Immature natural killer cell (primary cell): Measurements from ENCODE around the gene UBN1. TPM values are rescaled to one million over a fixed set of nuclear protein-coding genes. Genes with fewer than 3 reads are reported as not detected.

Source experiments
- DNase-seq, 3 donors: peaks; one replicate each; pipeline ENCODE4 v3.0.0; 2022; ENCODE audit warnings: mixed read lengths in 1 of 3
- H3K27ac Mint-ChIP-seq, 6 donors: one replicate each; pipeline ENCODE4 v1.8.0; 2020; ENCODE audit warnings: mixed read lengths in 6 of 6, mild to moderate bottlenecking in 5 of 6, inconsistent platforms in 4 of 6, moderate library complexity in 3 of 6
- H3K27me3 Mint-ChIP-seq, 3 donors: one replicate each; pipeline ENCODE4 v1.8.0; 2020 to 2021; ENCODE audit warnings: low read depth in 3 of 3, mild to moderate bottlenecking in 3 of 3, mixed read lengths in 3 of 3, moderate library complexity in 3 of 3, inconsistent platforms in 1 of 3
- H3K36me3 Mint-ChIP-seq, 3 donors: one replicate each; pipeline ENCODE4 v1.8.0; 2020; ENCODE audit warnings: mixed read lengths in 3 of 3, inconsistent platforms in 2 of 3, mild to moderate bottlenecking in 2 of 3
- H3K4me1 Mint-ChIP-seq, 2 donors: one replicate each; pipeline ENCODE4 v1.8.0; 2020; ENCODE audit warnings: inconsistent platforms in 2 of 2, mild to moderate bottlenecking in 2 of 2, mixed read lengths in 2 of 2, moderate library complexity in 1 of 2
- H3K4me3 Mint-ChIP-seq, 5 donors: one replicate each; pipeline ENCODE4 v1.8.0; 2020; ENCODE audit warnings: mild to moderate bottlenecking in 5 of 5, mixed read lengths in 5 of 5, inconsistent platforms in 3 of 5, moderate library complexity in 3 of 5
- H3K9me3 Mint-ChIP-seq, 6 donors: one replicate each; pipeline ENCODE4 v1.8.0; 2020; ENCODE audit warnings: mild to moderate bottlenecking in 6 of 6, mixed read lengths in 6 of 6, inconsistent platforms in 4 of 6, moderate library complexity in 3 of 6
- polyA plus RNA-seq, 3 donors: library from polyadenylated mRNA; unstranded; fragments of 300-500 nt; fragmentation: Illumina TruSeq; gene quantifications; one replicate each; pipeline ENCODE4 v1.2.3, GENCODE V29; 2021

UBN1 gene
- polyA plus RNA-seq, 3 donors from 2014 or later: 2.8 to 30.7 (median 13.9) TPM

DNA sequence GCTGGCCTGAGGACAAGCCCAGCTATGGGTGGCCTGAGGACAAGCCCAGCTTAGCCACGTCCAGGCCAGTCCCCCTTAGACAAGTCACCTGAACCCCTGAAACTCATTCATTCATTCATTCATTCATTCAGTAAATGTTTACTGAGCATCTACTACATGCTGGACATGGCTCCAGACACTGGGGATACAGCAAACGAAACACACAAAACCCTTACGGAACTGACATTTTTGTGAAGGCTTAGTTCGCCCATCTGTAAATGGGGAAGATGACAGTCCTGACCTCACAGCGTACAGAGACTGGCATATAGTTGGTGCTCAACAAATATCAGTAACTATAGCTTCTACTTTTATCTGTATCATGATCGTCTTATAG is 52.2 kb downstream of the UBN1 start:
- Mint-ChIP-seq H3K9me3 (no peaks in the 10 kb centered on the region), H3K36me3 (no peaks in the 10 kb centered on the region), H3K27ac (no peak overlapping the region), H3K4me3 (no peak overlapping the region), H3K27me3 (peaks cover 0 to 14% (median 5%) of the 10 kb centered on the region in 3 donors), H3K4me1 (no peaks in the 10 kb centered on the region)
- no peak for DNase-seq

DNA sequence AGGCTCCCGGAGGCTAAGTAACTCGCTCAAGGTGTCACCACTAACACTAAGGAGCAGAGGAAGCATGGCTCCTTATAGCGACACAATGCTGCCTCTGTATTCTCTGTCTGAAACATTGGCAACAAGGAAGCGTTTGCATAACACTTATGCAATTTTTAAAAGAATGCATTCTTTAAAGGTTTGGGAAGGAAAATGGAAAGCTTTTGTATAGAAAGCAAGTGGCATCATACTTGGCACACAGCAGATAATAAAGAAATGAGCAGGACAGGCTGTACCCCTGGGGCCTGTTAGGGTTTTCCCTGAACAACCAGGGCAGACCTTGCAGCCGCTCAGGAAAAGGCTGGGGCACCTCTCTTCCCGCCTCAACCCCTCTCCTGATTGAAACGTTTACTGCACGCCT is 52.8 kb downstream of the UBN1 start:
- no peak overlapping the region for H3K27ac Mint-ChIP-seq
- no peaks in the 10 kb centered on the region for H3K36me3 Mint-ChIP-seq
- no peaks in the 10 kb centered on the region for H3K4me1 Mint-ChIP-seq
- no peaks in the 10 kb centered on the region for H3K9me3 Mint-ChIP-seq
- H3K27me3 Mint-ChIP-seq: peaks cover 3 to 14% (median 5%) of the 10 kb centered on the region in 3 donors
- H3K4me3 Mint-ChIP-seq: no peak overlapping the region
- DNase-seq: no peak

DNA sequence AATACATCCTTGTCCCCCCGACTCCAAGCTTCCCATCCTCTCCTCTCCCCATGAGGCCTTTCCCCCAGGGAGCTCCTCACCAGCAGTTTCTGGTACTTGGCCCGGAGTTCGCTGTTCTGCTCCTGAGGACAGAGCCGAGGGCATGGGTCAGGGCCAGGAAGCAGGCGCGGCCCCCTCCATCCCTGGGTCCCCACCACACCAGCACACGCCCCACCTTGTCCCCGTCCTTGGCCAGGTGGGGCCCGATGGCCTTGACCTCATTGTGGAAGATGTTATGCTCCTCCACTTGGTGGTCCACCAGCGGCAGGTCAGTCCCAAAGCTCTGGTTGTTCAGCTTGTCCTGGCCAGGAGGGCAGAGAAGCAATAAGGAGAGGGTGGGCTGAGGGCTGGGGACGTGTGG is 53.5 kb downstream of the UBN1 start:
- Mint-ChIP-seq H3K27ac (peak overlapping the region in 1 of 6 donors; percentile 69), H3K9me3 (no peaks in the 10 kb centered on the region), H3K36me3 (no peaks in the 10 kb centered on the region), H3K4me3 (no peak overlapping the region), H3K4me1 (no peaks in the 10 kb centered on the region), H3K27me3 (peaks cover 4 to 19% (median 5%) of the 10 kb centered on the region in 3 donors)
- DNase-seq: no peak

DNA sequence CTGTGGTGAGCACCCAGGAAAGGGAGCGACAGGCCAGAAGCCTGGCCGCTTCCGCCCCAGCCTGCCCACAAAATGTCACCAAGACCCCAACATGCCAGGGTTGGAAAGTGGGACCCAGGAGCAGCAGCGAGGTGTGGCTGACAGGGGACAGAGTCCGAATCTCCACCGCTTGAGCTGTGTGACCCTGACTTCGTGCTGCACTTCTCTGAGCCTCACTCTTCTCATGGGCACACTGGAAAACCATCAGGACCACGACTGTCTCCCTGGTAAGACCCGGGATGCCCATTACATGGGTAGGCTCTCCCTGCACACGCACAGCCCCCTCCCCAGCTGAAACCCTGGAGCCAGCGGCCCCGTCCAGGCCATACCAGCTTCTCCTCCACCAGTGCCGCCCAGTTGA is 54.8 kb downstream of the UBN1 start:
- H3K36me3 Mint-ChIP-seq: no peaks in the 10 kb centered on the region
- DNase-seq: no peak
- no peak overlapping the region for H3K4me3 Mint-ChIP-seq

DNA sequence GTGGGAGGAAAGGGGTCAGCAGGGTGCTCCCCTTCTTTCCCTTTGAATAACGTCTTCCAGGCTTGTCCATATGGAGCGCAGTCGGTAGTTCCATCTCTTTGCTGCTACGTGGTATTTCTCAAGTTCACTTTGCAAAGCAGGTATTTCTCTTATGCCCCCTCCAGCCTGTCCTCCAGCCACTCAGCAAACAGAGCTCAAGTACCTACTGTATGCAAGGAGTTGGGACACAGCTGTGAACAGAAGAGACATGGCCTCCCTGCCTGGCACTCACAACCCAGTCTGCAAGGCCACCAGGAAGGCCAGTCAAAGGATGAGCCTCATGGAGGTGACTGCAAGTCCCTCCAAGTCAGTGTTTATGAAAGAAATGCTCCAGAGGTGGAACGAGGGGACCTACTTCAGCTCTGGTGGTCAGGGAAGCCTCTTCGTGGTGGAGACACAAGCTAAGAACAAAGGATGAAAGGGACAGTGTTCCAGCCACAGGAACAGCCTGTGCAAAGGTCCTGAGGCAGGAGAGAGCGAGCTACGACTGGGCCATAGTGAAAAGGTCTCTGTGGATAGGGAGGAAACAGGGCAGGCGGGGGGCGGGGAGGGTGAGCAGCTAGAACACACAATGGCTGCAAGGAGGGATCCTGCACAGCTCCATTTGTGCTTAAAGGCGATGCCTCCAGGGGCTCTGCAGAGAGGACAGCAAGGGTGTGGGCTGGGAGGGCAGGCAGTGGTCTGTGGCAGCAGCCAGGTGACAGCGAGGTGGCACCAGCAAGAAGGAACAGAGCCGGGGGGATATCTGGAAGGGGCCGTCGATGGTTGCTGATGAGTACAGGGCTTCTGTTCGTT is 57.0 kb downstream of the UBN1 start:
- no peak overlapping the region for H3K4me3 Mint-ChIP-seq
- no peaks in the 10 kb centered on the region for H3K36me3 Mint-ChIP-seq
- no peaks in the 10 kb centered on the region for H3K4me1 Mint-ChIP-seq
- no peaks in the 10 kb centered on the region for H3K9me3 Mint-ChIP-seq
- no peak for DNase-seq
- H3K27ac Mint-ChIP-seq: no peak overlapping the region
- peaks cover 6 to 11% (median 7%) of the 10 kb centered on the region in 3 donors for H3K27me3 Mint-ChIP-seq

More for the DNA sequence above, 54.8 kb downstream of the UBN1 start:
- Mint-ChIP-seq H3K27me3 (peaks cover 4 to 15% (median 8%) of the 10 kb centered on the region in 3 donors), H3K9me3 (no peaks in the 10 kb centered on the region), H3K4me1 (no peaks in the 10 kb centered on the region), H3K27ac (no peak overlapping the region)

DNA sequence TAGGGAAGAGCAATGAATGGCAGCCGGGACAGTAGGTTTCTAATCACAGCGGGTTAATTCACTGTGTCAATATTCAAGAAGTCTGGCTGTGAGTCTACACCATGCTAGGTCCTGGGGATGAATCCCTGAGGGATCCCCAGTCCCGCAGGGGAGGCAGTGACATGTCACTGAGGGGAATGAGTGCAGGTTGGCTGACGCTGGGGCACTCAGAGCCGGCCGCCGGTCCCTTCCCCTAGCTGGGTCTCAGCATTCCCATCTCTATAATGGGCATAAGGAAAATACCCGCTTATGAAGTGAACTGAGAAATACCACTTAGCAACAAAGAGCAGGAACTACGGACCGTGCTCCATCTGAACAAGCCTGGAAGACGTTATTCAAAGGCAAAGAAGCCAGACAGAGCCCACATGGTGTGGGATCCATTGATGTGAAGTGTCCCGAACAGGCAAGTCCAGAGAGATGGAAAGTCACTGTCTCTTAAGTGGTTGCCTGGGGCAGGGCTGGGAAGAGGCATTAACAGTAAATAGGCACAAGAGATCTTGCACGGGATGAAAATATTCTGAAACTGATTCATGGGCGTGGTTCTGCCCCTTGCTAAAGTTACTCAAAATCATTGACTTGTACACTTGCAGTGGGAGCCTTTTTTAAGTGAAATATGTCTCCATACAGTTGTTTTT is 57.8 kb downstream of the UBN1 start:
- Mint-ChIP-seq H3K27me3 (peaks cover 8 to 11% (median 8%) of the 10 kb centered on the region in 3 donors), H3K27ac (no peak overlapping the region), H3K4me3 (no peak overlapping the region), H3K4me1 (no peaks in the 10 kb centered on the region), H3K9me3 (no peaks in the 10 kb centered on the region), H3K36me3 (no peaks in the 10 kb centered on the region)
- DNase-seq: no peak

DNA sequence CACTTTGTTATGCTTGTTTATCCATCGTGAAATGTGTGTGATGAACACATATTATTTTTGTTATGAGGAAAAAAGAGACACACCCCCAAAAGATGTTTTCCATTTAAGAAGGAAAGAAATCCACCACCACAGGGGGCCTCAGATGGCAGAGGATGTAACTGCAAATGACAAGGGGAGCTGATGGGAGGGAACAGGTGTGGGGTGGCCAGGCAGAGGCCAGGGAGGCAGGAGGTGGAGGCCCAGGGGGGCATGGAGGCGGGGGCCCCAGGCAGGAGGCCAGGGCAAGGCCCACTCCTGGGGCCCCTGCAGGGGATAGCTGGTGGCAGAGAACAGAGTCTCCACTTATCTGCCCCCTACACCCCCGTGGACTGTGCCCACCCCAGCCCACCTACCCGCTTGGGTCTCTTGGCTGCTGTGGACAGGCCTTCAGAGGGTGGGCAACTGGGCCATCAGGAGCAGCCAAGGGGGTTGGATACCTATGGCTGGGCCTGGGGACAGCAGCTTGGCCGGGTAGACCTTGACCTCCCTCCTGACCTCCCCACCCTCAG is 61.6 kb downstream of the UBN1 start:
- Mint-ChIP-seq H3K27me3 (peaks cover 8 to 12% (median 9%) of the 10 kb centered on the region in 3 donors), H3K36me3 (no peaks in the 10 kb centered on the region), H3K27ac (no peak overlapping the region), H3K4me3 (no peak overlapping the region), H3K4me1 (no peaks in the 10 kb centered on the region), H3K9me3 (no peaks in the 10 kb centered on the region)
- no peak for DNase-seq

DNA sequence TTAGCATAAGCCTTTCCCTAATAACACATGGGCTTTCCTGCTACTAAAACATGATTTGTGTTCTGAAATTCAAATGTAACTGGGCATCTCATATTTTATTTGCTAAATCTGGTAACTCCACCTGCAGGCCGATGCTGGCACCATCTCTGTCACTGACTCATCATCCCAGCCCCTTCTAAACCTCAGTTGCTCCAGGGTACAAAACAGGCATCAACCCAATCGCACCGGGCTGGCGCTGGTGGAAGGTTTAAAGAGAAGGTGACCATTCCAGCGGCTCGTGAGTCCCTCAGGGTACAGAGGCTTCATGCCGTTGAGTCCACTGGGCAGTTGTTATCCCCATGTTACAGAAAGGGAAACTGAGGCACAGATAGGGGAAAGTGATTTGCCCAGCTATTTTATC is 62.5 kb downstream of the UBN1 start:
- peaks cover 9% of the 10 kb centered on the region in 3 donors for H3K27me3 Mint-ChIP-seq
- H3K9me3 Mint-ChIP-seq: no peaks in the 10 kb centered on the region
- DNase-seq: no peak
- H3K4me3 Mint-ChIP-seq: no peak overlapping the region
- H3K36me3 Mint-ChIP-seq: no peaks in the 10 kb centered on the region
- H3K27ac Mint-ChIP-seq: no peak overlapping the region
- H3K4me1 Mint-ChIP-seq: no peaks in the 10 kb centered on the region

DNA sequence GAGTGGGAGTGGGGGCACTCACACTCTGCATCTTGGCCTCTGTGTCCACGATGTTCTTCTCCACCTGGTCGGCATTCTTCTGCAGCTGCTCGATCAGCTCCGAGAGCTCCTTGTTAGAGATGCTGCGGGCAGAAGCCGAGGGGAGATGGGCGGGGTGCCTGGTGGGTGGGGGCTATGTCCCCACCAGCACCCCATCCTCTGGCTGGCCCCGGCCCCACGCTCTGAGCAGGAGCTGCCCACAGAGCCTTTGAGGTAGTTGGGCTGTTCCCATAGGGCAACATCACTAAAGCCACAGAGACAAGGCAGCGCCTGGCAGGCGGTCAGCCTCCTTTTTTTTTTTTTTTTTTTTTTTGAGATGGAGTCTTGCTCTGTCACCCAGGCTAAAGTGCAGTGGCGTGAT is 63.5 kb downstream of the UBN1 start:
- Mint-ChIP-seq H3K36me3 (no peaks in the 10 kb centered on the region), H3K27ac (no peak overlapping the region), H3K9me3 (no peaks in the 10 kb centered on the region), H3K27me3 (peaks cover 4 to 9% (median 5%) of the 10 kb centered on the region in 3 donors), H3K4me3 (no peak overlapping the region), H3K4me1 (no peaks in the 10 kb centered on the region)
- no peak for DNase-seq

DNA sequence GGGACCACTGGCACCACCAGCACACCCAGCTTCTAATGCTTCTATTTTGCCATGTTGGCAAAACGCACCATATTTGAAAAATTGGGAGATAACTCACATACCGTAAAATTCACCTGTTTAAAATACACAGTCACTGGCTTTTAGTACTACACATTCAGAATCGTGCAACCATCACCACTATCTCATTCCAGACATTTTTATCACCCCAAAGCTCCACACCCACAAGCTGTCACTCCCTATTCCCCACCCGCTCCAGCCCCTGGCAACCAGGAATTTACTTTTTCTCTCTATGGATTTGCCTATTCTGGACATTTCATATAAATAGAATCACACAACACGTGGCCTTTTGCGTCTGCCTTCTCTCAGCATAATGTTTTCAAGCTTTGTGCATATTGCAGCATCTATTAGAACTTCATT is 64.7 kb downstream of the UBN1 start:
- Mint-ChIP-seq H3K36me3 (no peaks in the 10 kb centered on the region), H3K9me3 (no peaks in the 10 kb centered on the region), H3K4me3 (no peak overlapping the region), H3K4me1 (no peaks in the 10 kb centered on the region), H3K27me3 (peaks cover 4 to 7% (median 6%) of the 10 kb centered on the region in 3 donors), H3K27ac (no peak overlapping the region)
- no peak for DNase-seq

DNA sequence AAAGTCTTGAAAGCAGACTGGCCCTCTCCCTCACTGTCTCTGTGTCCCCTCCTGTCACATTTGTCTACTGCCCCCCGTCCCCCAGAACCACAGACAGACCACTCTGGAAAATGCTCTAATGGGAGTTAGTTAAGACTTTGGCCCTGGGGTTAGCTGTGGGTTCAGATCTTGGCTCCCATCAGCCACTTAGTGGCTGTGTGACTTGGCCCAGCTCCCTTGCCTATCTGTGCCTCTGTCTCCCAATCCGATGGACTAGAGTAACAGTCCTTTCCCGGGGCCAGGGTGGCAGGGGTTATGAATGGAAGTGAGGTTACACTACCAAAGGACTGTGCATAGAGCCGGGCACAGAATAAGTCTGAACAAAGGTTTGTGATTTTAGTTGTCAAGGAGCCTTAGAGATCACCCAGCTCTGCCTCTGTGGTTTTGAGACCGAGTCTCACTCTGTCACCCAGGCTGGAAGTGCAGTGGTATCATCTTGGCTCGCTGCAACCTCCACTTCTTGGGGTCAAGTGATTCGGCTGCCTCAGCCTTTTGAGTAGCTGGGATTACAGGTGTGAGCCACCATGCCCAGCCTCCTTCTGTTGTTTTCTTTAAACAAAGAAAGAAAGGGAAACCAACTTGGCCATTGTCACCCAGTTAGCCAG is 66.0 kb downstream of the UBN1 start:
- H3K9me3 Mint-ChIP-seq: no peaks in the 10 kb centered on the region
- no peaks in the 10 kb centered on the region for H3K36me3 Mint-ChIP-seq
- no peak for DNase-seq
- H3K27me3 Mint-ChIP-seq: peaks cover 4 to 6% (median 5%) of the 10 kb centered on the region in 3 donors
- H3K4me3 Mint-ChIP-seq: no peak overlapping the region
- H3K27ac Mint-ChIP-seq: no peak overlapping the region
- no peaks in the 10 kb centered on the region for H3K4me1 Mint-ChIP-seq

DNA sequence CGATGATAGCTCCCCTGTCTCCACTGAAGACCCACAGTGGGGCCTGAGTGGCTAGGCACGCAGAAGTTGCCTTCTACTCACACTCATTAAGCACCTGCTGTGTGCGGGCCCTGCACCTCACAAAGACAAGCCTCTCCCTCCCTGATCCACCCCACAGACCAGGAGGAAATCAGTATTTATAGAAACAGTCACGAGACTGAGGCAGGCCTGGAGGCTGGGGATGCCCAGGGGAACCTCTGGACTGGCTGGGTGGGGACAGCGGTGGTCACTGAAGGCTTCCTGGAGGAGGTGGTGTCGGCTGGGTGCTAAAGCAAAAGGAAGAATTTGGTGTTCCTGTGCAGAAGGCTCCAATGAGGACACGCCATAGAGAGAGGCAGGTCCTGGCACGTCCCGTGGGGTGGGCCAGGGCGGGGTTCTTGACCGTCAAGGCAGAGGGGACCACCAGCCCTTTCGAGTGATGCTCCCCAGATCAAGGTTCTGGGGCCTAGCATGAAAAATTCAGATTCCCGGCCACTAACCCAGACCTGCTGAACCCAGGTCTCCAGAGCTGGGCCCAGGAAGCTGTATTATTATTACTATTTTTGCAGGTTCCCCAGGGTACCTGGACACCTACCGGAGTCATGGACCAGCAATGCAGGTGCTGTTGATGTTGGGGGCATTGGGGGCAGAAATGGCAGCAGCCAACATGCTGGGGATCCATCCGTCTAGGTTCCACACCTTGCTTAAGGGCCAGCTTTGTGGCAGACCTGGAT is 66.7 kb downstream of the UBN1 start:
- peaks cover 4 to 6% (median 5%) of the 10 kb centered on the region in 3 donors for H3K27me3 Mint-ChIP-seq
- H3K9me3 Mint-ChIP-seq: no peaks in the 10 kb centered on the region
- DNase-seq: no peak
- no peak overlapping the region for H3K4me3 Mint-ChIP-seq
- no peak overlapping the region for H3K27ac Mint-ChIP-seq
- no peaks in the 10 kb centered on the region for H3K4me1 Mint-ChIP-seq
- H3K36me3 Mint-ChIP-seq: no peaks in the 10 kb centered on the region

DNA sequence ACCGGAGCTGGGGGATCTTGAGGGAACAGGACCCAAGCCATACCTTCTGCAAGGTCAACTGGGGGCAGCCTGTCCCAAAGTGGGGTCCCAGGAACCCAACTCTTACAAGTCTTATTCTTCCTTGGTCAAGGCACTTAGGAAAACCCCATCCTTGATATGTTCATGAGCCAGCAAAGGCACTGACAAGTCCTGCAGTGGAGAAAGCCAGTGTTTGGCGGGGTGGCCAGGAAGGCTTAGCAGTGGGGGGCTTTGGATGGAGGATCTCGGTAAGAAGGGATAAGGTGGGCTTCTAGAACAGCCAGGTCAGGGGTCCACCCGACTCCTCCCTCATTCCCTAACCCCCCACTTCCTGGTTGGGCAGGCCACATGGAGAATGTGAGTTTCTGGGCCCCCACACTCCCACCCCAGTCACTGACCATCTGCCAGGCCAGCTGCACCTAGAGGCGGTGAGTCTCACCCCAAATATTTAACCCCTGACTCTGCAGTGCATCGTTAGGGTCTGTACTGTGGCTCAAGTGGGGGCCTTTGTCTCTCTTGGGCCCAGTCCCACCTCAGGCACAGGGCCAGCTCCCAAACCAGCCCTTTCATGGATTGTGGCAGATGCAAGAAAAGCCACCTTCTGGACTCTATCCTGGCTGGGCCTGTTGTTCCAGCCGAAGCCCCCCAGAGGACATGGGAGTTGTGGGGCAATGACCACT is 67.4 kb downstream of the UBN1 start:
- H3K27me3 Mint-ChIP-seq: peaks cover 4 to 6% (median 5%) of the 10 kb centered on the region in 3 donors
- no peaks in the 10 kb centered on the region for H3K4me1 Mint-ChIP-seq
- H3K4me3 Mint-ChIP-seq: no peak overlapping the region
- no peak overlapping the region for H3K27ac Mint-ChIP-seq
- DNase-seq: no peak
- H3K9me3 Mint-ChIP-seq: no peaks in the 10 kb centered on the region
- no peaks in the 10 kb centered on the region for H3K36me3 Mint-ChIP-seq
